Activated CD4-positive, CD25-positive, alpha-beta regulatory T cell (primary cell): ENCODE results near the gene SORCS2.

Source experiments
- DNase-seq, 4 experiments: peaks; one replicate each; lab custom pipeline; 2025; lab: John Stamatoyannopoulos, UW

Gene SORCS2

DNA sequence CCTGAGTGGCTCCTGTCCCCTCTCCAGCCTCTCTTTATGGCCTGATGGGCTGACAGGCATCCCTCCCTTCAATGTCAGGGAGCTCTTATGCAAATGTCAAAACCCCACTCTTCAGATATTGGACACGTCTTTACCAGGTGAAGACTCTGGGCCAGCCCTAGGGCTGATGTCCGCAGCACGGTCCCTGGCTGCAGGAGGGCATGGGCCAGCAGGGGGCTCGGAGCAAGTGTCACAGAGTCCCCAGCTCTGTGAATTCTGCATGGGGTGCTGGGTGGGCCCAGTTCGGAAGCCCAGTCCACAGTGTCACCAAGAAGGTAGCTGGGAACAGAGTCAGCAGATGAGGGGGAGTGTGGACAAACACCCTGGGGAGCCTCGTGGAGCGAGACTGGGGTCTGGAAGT lies 282.0 kb downstream of the SORCS2 start:
- no peak for DNase-seq

DNA sequence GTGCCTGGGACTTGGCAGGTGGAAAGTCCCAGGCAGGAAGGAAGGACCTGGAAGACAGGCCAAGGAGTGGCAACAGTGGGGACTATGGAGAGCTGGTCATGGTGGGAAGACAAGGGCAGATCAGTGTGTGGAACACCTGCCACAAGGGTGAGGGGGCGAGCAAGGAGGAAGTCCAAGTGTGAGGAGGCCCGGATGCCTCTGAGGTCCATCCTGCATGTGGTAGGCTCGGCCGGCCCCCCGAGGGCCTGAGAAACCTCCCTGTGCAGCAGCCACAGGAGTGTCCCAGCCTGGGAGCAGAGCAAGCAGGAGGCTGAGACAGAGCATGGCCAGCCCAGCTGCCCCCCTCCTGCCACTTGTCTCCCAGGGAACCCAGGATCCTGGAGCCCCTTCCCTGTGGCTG lies 282.9 kb downstream of the SORCS2 start:
- no peak for DNase-seq

DNA sequence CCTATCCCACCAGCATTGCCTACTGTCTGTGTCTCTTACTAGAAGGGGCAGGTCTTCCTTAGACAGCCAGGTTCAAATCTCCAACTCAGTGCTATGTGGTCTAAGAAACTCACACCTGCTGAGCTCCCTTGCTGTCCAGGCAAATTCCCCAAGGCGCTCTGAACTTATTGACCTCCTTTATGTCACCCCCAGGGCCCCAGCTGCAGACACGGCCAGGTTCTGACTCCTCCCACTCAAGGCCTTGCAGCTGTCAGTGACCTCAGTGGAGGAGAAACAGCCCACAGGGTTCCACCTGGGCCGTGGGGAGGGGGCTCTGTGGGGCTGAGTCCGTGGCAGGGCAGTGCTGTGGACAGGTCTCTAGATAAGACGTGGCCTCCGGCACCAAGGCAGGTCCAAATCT lies 284.5 kb downstream of the SORCS2 start:
- no peak for DNase-seq

DNA sequence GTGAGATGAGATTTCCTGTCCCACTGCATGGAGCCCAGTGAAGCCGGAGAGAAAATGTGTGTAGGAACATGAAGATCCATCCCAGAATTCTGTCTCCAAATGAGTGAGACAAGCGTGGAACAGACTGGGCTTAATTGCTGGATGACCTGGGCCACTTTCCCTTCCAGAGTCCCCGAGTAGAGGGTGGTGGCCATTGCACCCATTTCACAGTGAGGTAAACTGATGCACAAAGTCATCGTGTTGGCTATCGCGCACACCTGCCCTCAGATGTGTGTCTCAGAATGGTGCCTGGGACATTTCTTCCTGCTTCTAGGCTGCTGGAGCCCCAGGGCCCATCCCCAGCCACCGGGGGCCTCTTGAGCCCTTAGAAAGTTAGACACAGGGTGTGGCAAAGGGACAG lies 285.4 kb downstream of the SORCS2 start:
- no peak for DNase-seq

DNA sequence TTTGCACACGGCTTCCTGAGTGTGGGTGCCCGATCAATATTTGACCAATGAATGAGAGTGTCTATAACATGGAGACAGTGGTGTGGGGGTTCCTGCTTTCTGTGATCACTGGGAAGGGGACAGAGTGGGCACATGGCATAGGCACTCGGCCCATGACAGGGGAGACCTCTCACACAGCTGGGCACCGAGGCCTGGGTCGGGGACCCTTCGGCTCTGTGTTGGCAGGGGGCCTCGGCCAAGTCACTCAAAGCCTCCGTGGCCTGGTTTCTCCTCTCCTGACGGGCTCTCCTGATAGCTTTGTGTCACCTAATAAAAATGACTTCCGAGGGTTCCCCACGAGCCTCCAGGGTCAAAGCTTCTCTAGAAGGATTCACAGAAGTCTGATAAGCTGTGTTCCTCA lies 286.3 kb downstream of the SORCS2 start:
- DNase-seq, result no peak

DNA sequence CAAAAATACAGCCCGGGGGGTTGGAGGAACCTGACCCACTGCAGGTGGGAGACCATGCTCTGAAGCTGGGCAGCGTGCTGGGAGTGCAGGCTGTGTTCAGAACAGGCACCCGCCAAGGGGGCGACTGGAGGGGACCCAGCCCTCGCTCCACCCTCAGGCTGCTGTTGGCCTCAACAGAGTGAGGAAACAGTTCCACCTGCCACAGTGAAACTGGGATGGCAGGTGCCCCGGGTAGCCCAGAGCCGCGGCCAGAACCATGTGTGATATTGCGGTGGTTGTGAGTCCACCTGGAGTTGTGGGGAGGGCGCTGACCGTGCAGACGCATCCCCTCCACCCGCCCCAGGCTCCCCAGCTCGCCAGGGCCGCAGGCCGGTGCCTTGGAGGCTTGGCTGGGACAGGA lies 288.1 kb downstream of the SORCS2 start:
- DNase-seq, result no peak

DNA sequence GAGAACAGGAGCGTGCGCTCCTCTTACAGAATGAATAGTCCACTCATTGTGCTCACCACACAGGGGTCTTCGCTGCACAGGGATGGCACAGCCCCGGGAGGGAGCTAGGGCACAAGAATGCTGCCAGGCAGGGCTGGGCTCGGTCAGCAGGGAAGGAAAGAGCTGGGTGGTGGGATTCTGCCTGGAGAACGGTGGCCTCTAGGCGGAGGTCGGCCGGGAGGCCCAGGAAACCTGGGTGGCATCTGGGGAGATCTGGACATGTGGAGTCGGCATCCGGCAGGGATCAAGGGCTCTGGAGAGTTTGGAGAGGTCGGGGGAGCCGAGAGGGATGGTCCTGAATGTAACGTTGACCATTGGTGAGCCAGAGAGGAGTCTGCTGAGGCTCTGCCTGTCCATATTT lies 288.9 kb downstream of the SORCS2 start:
- no peak for DNase-seq

DNA sequence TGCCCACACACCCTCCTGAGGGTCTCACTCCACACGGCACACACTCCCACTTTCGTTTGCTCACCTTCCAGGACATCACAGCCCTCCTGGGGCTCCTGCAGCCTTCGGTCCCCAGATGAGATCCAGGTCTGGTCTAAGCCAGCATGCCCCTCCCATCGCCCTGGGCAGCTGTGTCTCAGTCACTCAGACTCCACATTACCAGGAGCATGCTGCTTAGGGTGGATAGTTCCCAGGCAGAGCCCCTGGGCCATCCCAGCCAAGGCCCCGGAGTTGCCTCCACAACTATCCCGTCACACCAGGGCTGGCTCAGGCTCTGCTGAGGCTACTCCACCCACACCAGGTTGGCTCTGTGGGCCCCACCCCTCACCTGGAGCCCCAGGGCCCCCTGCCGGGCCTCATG lies 292.8 kb downstream of the SORCS2 start:
- DNase-seq, result no peak

DNA sequence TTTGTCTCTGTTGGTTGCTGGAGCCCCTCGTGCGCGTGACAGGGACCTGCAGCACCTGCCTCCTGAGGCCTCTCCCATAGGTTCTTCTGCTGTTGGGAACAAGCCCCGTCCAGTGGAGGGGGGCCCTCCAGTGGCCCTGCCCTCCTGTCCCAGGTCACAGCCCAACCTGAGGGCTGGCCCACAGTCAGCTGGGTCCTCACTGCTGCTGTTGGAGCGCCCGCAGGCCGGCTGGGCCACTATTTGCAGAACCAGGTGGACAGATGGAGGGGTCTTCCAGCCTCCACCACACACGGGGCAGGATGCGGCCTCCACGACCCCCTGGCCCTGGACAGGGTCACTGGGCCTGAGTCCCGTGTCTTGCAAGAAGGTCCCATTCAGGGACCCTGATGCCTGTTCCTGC lies 293.8 kb downstream of the SORCS2 start:
- DNase-seq, result no peak

DNA sequence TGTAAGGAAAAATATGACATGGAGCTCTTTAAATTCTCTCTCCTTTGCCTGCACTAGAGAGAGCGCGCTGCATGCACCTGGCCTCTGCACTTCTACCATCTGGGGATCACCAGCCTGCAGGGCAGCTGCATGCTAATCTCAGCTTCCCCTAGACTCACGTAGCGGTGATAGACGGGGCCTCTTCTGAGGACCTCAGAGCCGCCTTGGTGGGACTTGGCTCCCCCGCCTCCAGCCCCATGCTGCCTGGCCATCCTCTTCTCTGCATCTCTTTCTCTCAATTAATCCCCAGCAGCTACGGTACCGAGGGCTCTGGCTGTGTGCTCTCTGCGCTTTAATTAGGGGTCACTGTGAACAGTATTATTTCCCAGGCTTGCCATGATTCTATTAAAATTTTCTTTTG lies 295.2 kb downstream of the SORCS2 start:
- DNase-seq, result no peak

DNA sequence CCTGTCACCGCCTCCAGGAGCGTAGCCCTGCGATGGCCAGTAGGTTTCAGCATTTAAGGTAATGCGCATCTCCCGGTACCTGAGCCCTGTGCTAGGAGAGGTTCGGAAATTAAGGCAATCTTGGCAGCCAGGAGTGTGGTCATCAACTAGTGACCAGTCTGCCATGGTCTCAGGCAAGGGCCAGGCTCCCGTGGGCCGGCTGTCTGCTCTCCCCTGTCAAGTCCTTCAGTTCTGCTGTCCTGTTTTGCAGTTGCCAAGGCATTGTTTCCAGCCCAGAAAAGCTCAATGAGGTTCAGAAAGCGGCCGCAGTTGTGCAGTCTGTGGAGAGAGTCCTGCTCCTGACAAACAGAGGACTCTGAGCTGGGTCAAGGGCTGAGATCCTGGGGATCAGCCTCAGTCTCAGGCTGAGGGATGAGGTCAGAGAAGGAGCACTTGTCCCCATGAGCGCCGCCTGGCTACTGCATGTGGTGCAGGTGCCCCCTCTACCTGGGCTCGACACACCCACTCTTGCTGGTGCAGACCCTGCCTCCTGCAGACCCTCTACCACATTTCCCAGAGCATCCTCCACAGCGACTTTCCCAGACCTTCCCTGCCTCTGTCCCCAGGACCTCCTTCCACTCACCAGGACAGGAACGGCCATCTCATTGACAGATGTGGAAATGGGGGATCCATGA lies 295.8 kb downstream of the SORCS2 start:
- no peak for DNase-seq

DNA sequence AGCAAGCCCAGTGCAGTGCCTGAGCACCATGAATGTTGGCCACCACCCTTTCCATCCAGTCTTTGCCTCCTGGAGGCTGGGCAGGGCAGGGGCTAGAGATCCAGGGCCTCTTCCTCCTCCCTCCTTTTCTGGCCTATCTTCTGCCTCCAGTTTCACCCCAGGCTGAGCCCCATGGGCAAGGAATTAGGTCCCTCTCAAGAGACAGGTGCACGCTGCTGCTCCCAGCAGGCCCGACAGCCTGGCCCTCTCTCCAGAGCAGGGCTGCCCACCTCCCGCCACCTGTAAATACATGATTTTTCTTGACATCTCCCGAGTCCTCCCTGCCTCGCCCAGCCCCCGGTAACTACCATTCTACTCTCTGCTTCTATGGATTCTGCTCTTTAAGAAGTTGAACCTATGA lies 299.6 kb downstream of the SORCS2 start:
- no peak for DNase-seq

DNA sequence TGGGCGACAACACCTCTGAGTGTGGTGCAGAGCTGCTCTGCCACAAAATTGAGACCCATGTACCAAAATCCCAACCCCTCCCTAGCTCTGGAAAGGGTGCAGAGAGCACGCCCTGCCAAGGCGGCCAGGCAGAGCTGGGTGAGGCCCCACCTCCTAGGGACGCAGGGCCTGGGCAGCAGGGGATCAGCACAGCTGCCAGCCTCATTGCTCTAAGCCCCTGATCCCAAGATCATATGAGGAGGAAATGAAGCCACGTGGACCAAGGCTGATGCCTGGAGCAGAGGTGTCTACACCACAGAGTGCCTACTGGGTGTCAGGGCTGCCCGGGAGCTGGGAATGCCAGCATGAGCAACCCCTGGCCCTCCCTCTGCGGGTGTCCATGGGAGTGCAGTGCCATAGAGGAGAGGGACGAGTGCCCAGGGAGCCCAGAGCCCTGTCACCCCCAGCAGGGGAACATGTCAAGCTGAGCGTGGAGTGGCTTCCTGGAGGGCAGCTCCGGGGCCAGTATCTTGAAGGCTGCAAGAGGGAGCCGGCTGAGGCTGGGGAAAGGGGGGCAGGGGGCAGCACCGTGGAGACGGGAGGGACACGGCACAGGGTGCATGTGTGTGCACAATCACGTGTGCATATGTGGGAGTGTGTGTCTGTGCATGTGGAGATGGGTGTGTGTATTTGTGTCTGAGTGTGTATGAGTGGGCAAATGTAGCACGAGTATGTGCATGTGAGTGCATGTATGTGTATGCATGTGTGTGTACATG lies 306.3 kb downstream of the SORCS2 start:
- no peak for DNase-seq

DNA sequence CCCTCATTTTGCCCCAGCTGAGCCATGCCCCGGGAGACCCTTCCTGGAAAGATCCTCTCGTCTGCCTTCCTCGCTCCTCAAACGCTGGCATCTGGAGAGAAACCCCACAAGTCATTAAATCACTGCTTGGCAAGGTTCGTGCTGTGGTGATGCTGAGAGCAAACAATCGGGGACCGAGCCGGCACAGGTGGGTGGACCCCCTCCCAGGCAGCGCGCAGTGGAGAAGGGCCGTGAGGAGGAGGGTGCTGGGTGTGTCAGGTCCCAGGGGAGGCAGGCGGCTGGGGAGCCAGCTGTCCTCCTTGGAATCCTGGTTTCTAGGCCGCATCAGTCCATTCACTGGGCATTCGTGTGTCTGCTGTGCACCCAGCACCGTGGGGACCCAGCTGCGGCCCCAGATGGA lies 307.3 kb downstream of the SORCS2 start:
- no peak for DNase-seq

DNA sequence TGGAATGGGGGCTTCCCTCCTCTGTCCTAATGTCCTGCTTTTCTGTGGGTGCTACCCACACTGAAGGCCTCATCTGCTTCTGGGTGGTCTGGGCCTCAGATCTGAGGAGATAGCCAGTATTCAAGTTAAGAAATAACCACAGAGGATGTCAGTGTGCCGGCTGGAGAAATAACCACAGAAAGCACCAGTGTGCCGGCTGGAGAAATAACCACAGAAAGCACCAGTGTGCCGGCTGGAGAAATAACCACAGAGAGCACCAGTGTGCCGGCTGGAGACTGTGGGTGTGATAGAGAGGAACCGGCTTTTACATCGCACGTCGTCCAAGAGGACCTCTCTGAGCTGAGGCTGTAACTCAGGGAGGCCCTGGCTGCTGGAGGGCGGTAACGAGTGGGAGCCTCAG lies 308.1 kb downstream of the SORCS2 start:
- no peak for DNase-seq

DNA sequence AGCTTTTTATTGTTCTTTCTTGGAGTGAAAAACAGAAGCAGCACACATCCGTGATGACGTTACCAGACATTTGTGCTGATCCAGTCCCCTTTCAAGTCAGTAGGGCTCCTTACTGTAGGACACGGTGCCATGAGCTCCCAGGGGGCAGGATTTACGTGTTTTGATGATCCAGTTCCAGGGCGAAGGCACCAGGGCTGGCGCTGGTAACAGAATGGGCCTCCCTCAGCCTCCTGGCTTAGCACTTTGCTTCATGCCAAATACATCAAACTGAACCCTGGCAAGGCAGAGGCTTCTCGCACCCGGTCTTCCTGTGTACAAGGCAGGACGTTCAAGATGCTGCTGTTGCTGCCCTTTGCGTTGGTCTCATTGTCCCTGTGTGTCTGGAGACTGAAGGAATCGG lies 309.0 kb downstream of the SORCS2 start:
- DNase-seq, result no peak

DNA sequence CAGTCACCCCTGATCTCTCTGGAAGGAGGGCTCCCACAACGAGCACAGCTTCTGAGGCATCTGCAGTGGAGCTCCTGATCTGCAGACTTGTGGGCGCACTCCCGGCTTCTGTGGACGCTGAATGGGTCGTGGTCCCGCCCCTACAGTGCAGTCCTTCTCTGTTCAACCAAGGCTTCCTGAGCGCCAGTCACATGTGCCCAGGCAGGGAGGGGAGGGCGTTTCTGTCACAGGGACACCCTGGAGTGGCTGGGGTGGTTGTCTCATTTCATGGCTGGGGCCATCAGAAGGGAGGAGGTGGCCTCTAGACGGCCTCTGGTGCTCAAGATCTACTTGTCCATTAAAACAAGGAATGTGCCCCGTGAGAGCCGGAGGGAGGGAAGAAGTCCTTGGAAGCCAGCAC lies 309.5 kb downstream of the SORCS2 start:
- no peak for DNase-seq

DNA sequence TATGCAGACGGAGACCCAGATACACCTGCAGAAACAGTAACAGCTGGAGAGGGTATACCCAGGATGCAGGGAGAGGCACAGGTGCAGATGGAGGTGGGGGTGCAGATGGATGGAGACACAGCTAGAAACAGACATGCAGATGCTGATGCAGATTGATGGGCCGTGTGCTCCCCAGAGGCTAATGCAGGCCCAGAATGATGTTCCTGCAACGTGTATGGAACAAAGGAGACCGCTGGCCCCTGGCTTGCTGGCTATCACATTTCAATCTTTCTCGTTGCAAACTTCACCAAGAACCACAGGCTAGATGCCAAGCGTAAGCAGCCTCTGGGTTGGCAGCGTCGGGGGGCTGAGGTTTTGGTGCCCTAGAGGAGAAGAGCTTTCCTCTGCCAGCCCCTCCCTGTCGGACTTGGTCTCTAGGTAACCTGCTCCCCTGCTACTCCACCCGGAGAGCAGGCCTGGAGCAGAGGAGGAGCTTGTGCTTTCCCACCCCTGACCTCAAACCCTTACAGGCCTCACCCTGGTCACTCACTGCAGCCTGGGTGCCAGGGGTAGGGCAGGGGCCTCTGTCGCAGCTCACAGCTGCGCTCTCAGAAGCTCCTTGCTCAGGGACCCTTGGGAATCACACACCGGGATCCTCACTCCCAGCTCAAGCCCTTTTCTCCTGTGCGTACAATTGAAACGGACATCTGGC lies 311.4 kb downstream of the SORCS2 start:
- DNase-seq, result no peak

DNA sequence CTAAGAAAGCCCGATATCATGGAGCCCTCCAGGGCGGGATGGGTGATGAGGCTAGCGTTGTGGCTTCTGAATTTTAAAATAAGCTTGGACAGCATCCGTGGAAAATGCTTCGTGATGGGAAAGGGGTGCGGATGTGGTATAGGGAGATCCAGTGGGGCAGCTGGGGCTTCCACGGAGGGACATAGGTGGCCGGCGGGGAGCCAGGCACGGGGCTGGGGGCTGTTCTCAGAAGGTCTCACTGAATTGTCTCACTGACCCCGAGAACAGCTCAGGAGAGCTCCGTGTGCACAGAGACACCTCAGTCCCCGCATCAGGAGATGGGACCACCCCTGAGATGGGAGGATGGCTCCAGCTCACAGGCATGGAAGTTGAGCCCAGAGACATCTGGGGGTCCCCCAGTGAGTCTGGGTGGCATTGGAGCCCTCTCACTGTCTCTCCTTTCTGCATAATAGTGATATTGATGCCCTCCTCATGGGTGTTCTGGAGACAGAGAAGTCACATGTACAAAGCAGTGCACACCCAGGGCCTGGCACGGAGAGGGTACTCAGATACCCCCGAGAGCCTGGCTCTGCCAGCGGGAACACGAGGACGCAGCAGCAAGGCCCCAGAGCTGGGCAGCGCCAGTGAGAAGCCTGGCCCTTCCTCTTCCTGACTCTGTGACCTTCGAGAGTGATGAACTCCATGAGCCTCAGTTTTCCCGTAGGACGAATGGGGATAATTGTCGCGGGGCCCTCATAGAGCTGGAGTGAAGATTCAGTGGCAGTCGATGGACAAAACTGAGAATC lies 313.0 kb downstream of the SORCS2 start:
- no peak for DNase-seq

DNA sequence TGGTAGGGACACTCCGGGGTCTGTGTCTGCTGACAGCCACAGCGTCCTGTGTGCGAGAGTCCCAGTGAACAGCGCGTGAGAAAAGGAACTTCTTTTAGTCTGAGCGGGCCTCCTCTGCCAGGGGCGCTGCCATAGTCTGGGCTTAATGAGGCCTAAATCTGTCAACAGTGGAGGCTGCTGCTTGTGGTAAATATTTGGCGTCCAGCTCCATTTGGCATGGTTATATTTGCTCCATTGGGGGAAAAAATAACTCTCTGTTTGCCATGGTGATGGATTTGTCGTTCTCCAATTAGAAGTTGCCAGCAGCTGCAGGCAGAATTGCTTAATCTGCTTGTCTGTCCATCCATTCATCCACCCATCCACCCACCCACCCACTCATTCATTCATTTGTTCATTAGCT lies 313.8 kb downstream of the SORCS2 start:
- no peak for DNase-seq

DNA sequence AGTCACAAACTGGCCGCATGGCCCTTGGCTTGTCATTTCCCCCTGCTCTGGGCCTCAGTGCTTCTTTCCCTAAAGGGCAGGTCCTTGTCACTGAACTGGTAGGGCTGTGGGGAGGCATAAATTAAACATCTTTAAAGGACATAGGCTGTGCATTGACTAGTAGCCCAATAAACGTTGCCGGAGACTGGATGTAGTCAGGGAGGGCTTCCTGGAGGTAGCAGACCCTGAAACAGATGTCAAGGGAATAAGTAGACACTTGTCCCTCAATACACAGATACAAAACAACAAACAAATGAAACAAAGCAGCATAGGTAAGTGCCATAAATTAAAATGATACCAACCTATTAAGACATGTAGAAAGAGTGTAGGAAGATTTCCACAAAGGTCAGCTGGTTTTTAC lies 314.2 kb downstream of the SORCS2 start:
- DNase-seq, result no peak

DNA sequence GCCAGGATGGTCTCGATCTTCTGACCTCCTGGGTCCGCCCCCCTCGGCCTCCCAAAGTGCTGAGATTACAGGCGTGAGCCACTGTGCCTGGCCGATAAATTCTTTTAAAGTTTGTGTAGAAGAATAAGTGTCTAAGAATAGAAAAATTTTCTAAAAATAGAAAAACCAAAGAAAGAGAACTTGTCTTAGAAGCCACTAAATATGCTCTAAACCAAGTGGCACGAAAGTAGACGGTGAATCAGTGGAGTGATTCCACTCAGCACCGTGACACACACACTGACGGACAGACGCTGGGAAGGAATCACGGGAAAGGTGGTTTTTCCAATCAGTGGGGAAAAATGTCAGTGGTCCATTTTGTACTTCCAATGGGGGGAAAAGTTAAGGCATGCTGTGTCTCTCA lies 315.0 kb downstream of the SORCS2 start:
- no peak for DNase-seq

DNA sequence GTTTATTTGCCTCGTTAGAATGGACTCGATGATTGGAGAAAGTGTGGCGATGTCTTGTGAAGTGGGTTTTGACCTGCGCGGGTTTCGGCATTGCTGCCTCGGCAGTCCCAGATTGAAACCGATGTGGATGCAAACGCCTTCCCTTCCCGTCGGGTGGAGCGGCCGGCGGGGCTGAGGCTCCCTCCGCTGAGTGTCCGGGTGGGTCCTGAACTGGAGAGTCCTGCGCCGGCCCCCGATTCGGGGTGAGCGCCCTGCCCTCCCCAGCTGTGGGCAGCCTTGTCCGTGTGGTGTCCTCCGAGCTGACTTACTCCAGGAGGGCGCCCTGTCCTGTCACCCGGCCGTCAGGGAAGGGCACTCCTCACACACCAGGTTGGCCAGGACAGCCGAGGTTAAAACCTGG lies 317.7 kb downstream of the SORCS2 start:
- no peak for DNase-seq
